A549 (cell line): Measurements from ENCODE around the gene SHOC1.

Source experiments
- EHMT2 ChIP-seq: fragments of 200-600 bp; sonication (generic); IDR thresholded peaks from 2 replicates; pipeline ENCODE4 v1.6.1; 2016; ENCODE audit warnings: antibody characterized with exemption, low read depth, mild to moderate bottlenecking, moderate library complexity
- FOSL2 ChIP-seq, 2 experiments: fragments of 450-650 bp in 1 of 2; fragments of >200 bp in 1 of 2; sonication (Bioruptor Twin) in 1 of 2; formaldehyde crosslinking; IDR thresholded peaks; 2 replicates each; pipeline versions ENCODE4 v1.5.0 to v1.6.1; 2016 to 2020; ENCODE audit warnings: mild to moderate bottlenecking in 1 of 2, moderate library complexity in 1 of 2
- JUN ChIP-seq, 2 experiments: fragments of >200 bp; sonication (Bioruptor Twin); formaldehyde crosslinking; IDR thresholded peaks; 2 replicates in 1 of 2; 3 replicates in 1 of 2; pipeline ENCODE4 v1.6.1; 2016 to 2017
- KDM1A ChIP-seq: fragments of 200-600 bp; sonication (generic); IDR thresholded peaks from 2 replicates; pipeline ENCODE4 v1.6.1; 2016; ENCODE audit warnings: low read depth, mild to moderate bottlenecking
- MAX ChIP-seq: IDR thresholded peaks from 2 replicates; pipeline ENCODE4 v1.6.1; 2012
- MYC ChIP-seq: IDR thresholded peaks from 2 replicates; pipeline ENCODE4 v1.6.1; 2012; ENCODE audit warnings: mild to moderate bottlenecking, inconsistent platforms, low read length, improper control_type of control experiment, borderline replicate concordance
- PBX3 ChIP-seq: IDR thresholded peaks from 2 replicates; pipeline ENCODE4 v1.6.1; 2012
- POLR2A ChIP-seq: IDR thresholded peaks from 2 replicates; pipeline ENCODE4 v1.6.1; 2012; ENCODE audit warnings: mild to moderate bottlenecking, low read length
- SMC3 ChIP-seq: fragments of >200 bp; sonication (Bioruptor Twin); formaldehyde crosslinking; IDR thresholded peaks from 3 replicates; pipeline ENCODE4 v1.6.1; 2018; ENCODE audit warnings: inconsistent platforms
- TP53 ChIP-seq: fragments of 250-450 bp; sonication (Bioruptor Pico); IDR thresholded peaks from 2 replicates; pipeline ENCODE4 v1.5.0; 2021; ENCODE audit warnings: mild to moderate bottlenecking, moderate library complexity
- TF ChIP-seq, protein P1 (sequence below): fragments of >200 bp; sonication (Bioruptor Twin); formaldehyde crosslinking; IDR thresholded peaks from 3 replicates; pipeline ENCODE4 v1.5.1; 2016
- TF ChIP-seq, protein P2 (sequence below): fragments of 150-350 bp; IDR thresholded peaks from 2 replicates; pipeline ENCODE4 v1.6.1; 2014; ENCODE audit warnings: low read depth, mild to moderate bottlenecking, low read length

DNA sequence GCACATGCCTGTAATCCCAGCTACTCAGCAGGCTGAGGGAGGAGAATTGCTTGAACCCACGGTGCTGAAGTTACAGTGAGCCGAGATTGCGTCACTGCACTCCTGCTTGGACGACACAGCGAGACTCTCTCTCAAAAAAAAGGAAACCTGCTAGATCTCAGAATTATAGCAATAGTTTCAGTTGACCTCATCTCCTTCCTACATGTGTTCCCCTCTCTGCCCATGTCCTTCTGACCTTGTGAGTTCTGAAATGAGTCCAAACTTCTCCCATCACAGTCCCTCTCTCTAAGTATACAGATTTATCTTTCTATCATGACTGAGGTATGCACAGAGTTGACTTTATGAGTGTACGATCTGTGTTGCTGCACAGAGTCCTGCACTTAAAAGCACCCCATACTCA lies 44.6 kb upstream of the SHOC1 start:
- TF ChIP-seq JUN (IDR thresholded peaks at IDR 0.05) (no peak), MAX (no peak), POLR2A (no peak), MYC (no peak), EHMT2 (no peak), FOSL2 (IDR thresholded peaks at IDR 0.05) (no peak), FOSL2 (CRISPR knock-in tag; IDR thresholded peaks at IDR 0.05) (no peak), SMC3 (no peak), KDM1A (no peak), TP53 (CRISPR knock-in tag) (no peak), PBX3 (no peak)
- TF ChIP-seq, protein P1, sequence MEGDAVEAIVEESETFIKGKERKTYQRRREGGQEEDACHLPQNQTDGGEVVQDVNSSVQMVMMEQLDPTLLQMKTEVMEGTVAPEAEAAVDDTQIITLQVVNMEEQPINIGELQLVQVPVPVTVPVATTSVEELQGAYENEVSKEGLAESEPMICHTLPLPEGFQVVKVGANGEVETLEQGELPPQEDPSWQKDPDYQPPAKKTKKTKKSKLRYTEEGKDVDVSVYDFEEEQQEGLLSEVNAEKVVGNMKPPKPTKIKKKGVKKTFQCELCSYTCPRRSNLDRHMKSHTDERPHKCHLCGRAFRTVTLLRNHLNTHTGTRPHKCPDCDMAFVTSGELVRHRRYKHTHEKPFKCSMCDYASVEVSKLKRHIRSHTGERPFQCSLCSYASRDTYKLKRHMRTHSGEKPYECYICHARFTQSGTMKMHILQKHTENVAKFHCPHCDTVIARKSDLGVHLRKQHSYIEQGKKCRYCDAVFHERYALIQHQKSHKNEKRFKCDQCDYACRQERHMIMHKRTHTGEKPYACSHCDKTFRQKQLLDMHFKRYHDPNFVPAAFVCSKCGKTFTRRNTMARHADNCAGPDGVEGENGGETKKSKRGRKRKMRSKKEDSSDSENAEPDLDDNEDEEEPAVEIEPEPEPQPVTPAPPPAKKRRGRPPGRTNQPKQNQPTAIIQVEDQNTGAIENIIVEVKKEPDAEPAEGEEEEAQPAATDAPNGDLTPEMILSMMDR: no peak
- TF ChIP-seq, protein P2, sequence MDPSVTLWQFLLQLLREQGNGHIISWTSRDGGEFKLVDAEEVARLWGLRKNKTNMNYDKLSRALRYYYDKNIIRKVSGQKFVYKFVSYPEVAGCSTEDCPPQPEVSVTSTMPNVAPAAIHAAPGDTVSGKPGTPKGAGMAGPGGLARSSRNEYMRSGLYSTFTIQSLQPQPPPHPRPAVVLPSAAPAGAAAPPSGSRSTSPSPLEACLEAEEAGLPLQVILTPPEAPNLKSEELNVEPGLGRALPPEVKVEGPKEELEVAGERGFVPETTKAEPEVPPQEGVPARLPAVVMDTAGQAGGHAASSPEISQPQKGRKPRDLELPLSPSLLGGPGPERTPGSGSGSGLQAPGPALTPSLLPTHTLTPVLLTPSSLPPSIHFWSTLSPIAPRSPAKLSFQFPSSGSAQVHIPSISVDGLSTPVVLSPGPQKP: no peak
